ENCODE results near the gene CNPY2. TPM values are rescaled to one million over a fixed set of nuclear protein-coding genes. Genes with fewer than 3 reads are reported as not detected.

The CNPY2 gene
- total and polyA plus RNA-seq, 2 donors (not counting 3 experiments of a cell fraction or from before 2014, with no cell fraction given): 183 to 256 TPM

- peak within 1 kb of the TSS; percentile 98 for H3K4me2 ChIP-seq (ENCODE audit: insufficient read depth, low read length)
- no TSS peak for BruUV-seq (replicated peaks)
- peak; percentile 100 for DNase-seq (ENCODE audit: low read depth, low spot score)
- TF ChIP-seq JUN (IDR thresholded peaks at IDR 0.05; ENCODE audit: borderline replicate concordance, insufficient read depth, insufficient read length, low read depth): no peak
- TF ChIP-seq POLR2A (IDR thresholded peaks at IDR 0.05; ENCODE audit: low read depth, low read length): peak; percentile 80
- peak; percentile 52 for TF ChIP-seq POLR2AphosphoS5 (IDR thresholded peaks at IDR 0.05; ENCODE audit: insufficient read depth, low read depth, low read length)
- peaks cover 10% of the 10 kb centered on the region for H3K79me2 ChIP-seq (ENCODE audit: control insufficient read depth, insufficient read depth, low read length)
- peak within 1 kb of the TSS; percentile 72 for H2AFZ ChIP-seq (ENCODE audit: low read depth, low read length)
- H3K9ac ChIP-seq (replicated peaks; ENCODE audit: extremely low read depth, insufficient read depth, low read length): peak within 1 kb of the TSS; percentile 84
- H3K4me3 ChIP-seq (replicated peaks in 1 of 3; ENCODE audit: insufficient read depth in 1 of 3, low read depth in 1 of 3, low read length in 3 of 3): peak within 1 kb of the TSS; percentile 59 to 92 (median 74)
- peaks cover 5 to 10% of the 10 kb centered on the region in 2 experiments for H3K36me3 ChIP-seq (ENCODE audit: control insufficient read depth in 2 of 2, extremely low read depth in 1 of 2, insufficient read depth in 2 of 2, low read length in 2 of 2)
- peaks cover 14% of the 10 kb centered on the region for H3K4me1 ChIP-seq (ENCODE audit: control insufficient read depth, extremely low read depth, insufficient read depth, low read length)
- no peaks in the 10 kb centered on the region for H3K9me1 ChIP-seq (replicated peaks; ENCODE audit: control insufficient read depth, extremely low read depth, insufficient read depth, low read length)
- H3K27me3 ChIP-seq (ENCODE audit: control insufficient read depth in 2 of 2, insufficient read depth in 2 of 2, low read length in 2 of 2): no peaks in the 10 kb centered on the region
- peak; percentile 100 for FAIRE-seq
- intact Hi-C loops (cut with micrococcal nuclease) (loop anchor here (1.0 to 5.0 kb wide), 5 partner anchors 26 to 108 kb away; partner anchors contain the start of genes SPRYD4 and TIMELESS), dilution Hi-C loops (cut with MboI; ENCODE audit: extremely low pct_ligation_motif_present, low sequenced_read_pairs) (no loop called here)
- H3K9me3 ChIP-seq (replicated peaks; ENCODE audit: control insufficient read depth, insufficient read depth, low read length): no peaks in the 10 kb centered on the region
- ChIA-PET CTCF (interaction anchor here (0.6 to 2.9 kb wide), 21 partner anchors 9 to 154 kb away, joined by 3 to 38 read pairs (median 4); partner anchors contain the start of genes CNPY2, PAN2 and TIMELESS), POLR2A (interaction anchor here (0.5 to 1.7 kb wide), 8 partner anchors 12 to 170 kb away, joined by 3 to 8 read pairs (median 4); partner anchors contain the start of genes CNPY2 and PAN2)
- H4K20me1 ChIP-seq (replicated peaks; ENCODE audit: control insufficient read depth, extremely low read depth, insufficient read depth, low read length): no peaks in the 10 kb centered on the region
- peak within 1 kb of the TSS; percentile 73 for H3K27ac ChIP-seq (ENCODE audit: insufficient read depth, low read depth, low read length)
These were observed 44.3 kb upstream of the CNPY2 start, which contains the start of gene STAT2 for GRCh38 chr12:56359851-56360767. STAT2 (minus strand) TSS chr12:56360107; CDS start chr12:56356571, 3,536 bp downstream.

GRCh38 chr12:56358836-56359532, 43.2 kb upstream of the CNPY2 start:
- H3K4me1 ChIP-seq (ENCODE audit: control insufficient read depth, extremely low read depth, insufficient read depth, low read length): peaks cover 14% of the 10 kb centered on the region
- H3K9ac ChIP-seq (replicated peaks; ENCODE audit: extremely low read depth, insufficient read depth, low read length): peak overlapping the region; percentile 84
- H3K9me3 ChIP-seq (replicated peaks; ENCODE audit: control insufficient read depth, insufficient read depth, low read length): no peaks in the 10 kb centered on the region
- H3K4me2 ChIP-seq (ENCODE audit: insufficient read depth, low read length): peak overlapping the region; percentile 98
- H2AFZ ChIP-seq (ENCODE audit: low read depth, low read length): no peak overlapping the region
- H3K36me3 ChIP-seq (ENCODE audit: control insufficient read depth in 2 of 2, extremely low read depth in 1 of 2, insufficient read depth in 2 of 2, low read length in 2 of 2): peaks cover 7 to 20% of the 10 kb centered on the region in 2 experiments
- H3K4me3 ChIP-seq (replicated peaks in 1 of 3; ENCODE audit: insufficient read depth in 1 of 3, low read depth in 1 of 3, low read length in 3 of 3): peak overlapping the region; percentile 54 to 92 (median 74)
- no peak for DNase-seq (ENCODE audit: low read depth, low spot score)
- no peaks in the 10 kb centered on the region for H3K9me1 ChIP-seq (replicated peaks; ENCODE audit: control insufficient read depth, extremely low read depth, insufficient read depth, low read length)
- no peak for TF ChIP-seq MYC (IDR thresholded peaks at IDR 0.05; ENCODE audit: low read depth, low read length)
- TF ChIP-seq EZH2 (IDR thresholded peaks at IDR 0.05; ENCODE audit: borderline replicate concordance, low read depth, low read length, severe bottlenecking): no peak
- TF ChIP-seq CTCF (IDR thresholded peaks at IDR 0.05; ENCODE audit: extremely low read depth in 1 of 2, insufficient read depth in 1 of 2, low read depth in 1 of 2, low read length in 2 of 2): no peak
- TF ChIP-seq GATA2 (IDR thresholded peaks at IDR 0.05; ENCODE audit: insufficient read depth, insufficient read length, low read depth, low read length): no peak
- TF ChIP-seq POLR2A (IDR thresholded peaks at IDR 0.05; ENCODE audit: low read depth, low read length): no peak
- TF ChIP-seq MAX (IDR thresholded peaks at IDR 0.05; ENCODE audit: insufficient read depth, insufficient read length): no peak
- TF ChIP-seq JUN (IDR thresholded peaks at IDR 0.05; ENCODE audit: borderline replicate concordance, insufficient read depth, insufficient read length, low read depth): no peak
- TF ChIP-seq POLR2AphosphoS5 (IDR thresholded peaks at IDR 0.05; ENCODE audit: insufficient read depth, low read depth, low read length): no peak
- no peaks in the 10 kb centered on the region for H3K27me3 ChIP-seq (ENCODE audit: control insufficient read depth in 2 of 2, insufficient read depth in 2 of 2, low read length in 2 of 2)
- dilution Hi-C loops (cut with MboI; ENCODE audit: extremely low pct_ligation_motif_present, low sequenced_read_pairs) (no loop called here), intact Hi-C loops (cut with micrococcal nuclease) (no loop called here)
- POLR2A ChIA-PET: interaction anchor here (1.2 to 1.7 kb wide), 2 partner anchors 16 to 43 kb away, joined by 8 read pairs; partner anchors contain the start of gene CNPY2
- CTCF ChIA-PET: interaction anchor here (0.7 to 2.9 kb wide), 16 partner anchors 11 to 153 kb away, joined by 3 to 38 read pairs (median 4); partner anchors contain the start of genes CNPY2 and PAN2
- H4K20me1 ChIP-seq (replicated peaks; ENCODE audit: control insufficient read depth, extremely low read depth, insufficient read depth, low read length): no peaks in the 10 kb centered on the region
- peak; percentile 67 for FAIRE-seq
- H3K27ac ChIP-seq (ENCODE audit: insufficient read depth, low read depth, low read length): no peak overlapping the region
- no TSS peak for BruUV-seq (replicated peaks)
- peaks cover 10% of the 10 kb centered on the region for H3K79me2 ChIP-seq (ENCODE audit: control insufficient read depth, insufficient read depth, low read length)
